PFSK-1 (cell line): ENCODE results near the gene RELL1.

Source experiments
- FOXP2 ChIP-seq: optimal IDR thresholded peaks from 2 replicates; pipeline ENCODE3; 2011; ENCODE audit warnings: borderline replicate concordance, control low read depth, inconsistent platforms; ENCODE audit not compliant: insufficient read depth; ENCODE audit errors: extremely low read length, extremely low read depth
- POLR2AphosphoS5 ChIP-seq: IDR thresholded peaks from 2 replicates; pipeline ENCODE4 v1.6.1; 2012; ENCODE audit warnings: low read depth, mild to moderate bottlenecking, control low read depth, low read length, moderate library complexity
- REST ChIP-seq, 2 experiments: IDR thresholded peaks; 2 replicates each; pipeline versions ENCODE4 v1.6.1 to v1.8.0; 2011 to 2012; ENCODE audit warnings: low read depth in 2 of 2, low read length in 2 of 2, control low read depth in 1 of 2, inconsistent platforms in 1 of 2, mild to moderate bottlenecking in 1 of 2, moderate library complexity in 1 of 2; ENCODE audit not compliant: insufficient read depth in 1 of 2
- SIN3A ChIP-seq: IDR thresholded peaks from 2 replicates; pipeline ENCODE4 v1.6.1; 2012; ENCODE audit warnings: mild to moderate bottlenecking, low read length, moderate library complexity, borderline replicate concordance; ENCODE audit not compliant: insufficient read depth
- TAF1 ChIP-seq: IDR thresholded peaks from 2 replicates; pipeline ENCODE4 v1.6.1; 2012; ENCODE audit warnings: low read length, control low read depth, borderline replicate concordance; ENCODE audit not compliant: insufficient read depth

The RELL1 gene

GRCh38 chr4:37629713-37630112 is 56.5 kb downstream of the RELL1 start:
- TF ChIP-seq POLR2AphosphoS5 (no peak), SIN3A (no peak), TAF1 (no peak)

GRCh38 chr4:37628977-37629609 is 57.1 kb downstream of the RELL1 start:
- TF ChIP-seq SIN3A (no peak), REST (IDR thresholded peaks at IDR 0.05; ENCODE audit: insufficient read depth in 1 of 2, low read depth in 2 of 2, low read length in 2 of 2) (no peak), POLR2AphosphoS5 (no peak), TAF1 (no peak), FOXP2 (no peak)

GRCh38 chr4:37627263-37627662 is 58.9 kb downstream of the RELL1 start:
- no peak for TF ChIP-seq POLR2AphosphoS5
- no peak for TF ChIP-seq SIN3A
- TF ChIP-seq FOXP2, result no peak
- no peak for TF ChIP-seq TAF1
- no peak for TF ChIP-seq REST (IDR thresholded peaks at IDR 0.05; ENCODE audit: insufficient read depth in 1 of 2, low read depth in 2 of 2, low read length in 2 of 2)

- TF ChIP-seq SIN3A (no peak), POLR2AphosphoS5 (no peak), TAF1 (no peak), FOXP2 (no peak), REST (IDR thresholded peaks at IDR 0.05; ENCODE audit: insufficient read depth in 1 of 2, low read depth in 2 of 2, low read length in 2 of 2) (no peak)
Measured at GRCh38 chr4:37625499-37625898, 60.7 kb downstream of the RELL1 start.

GRCh38 chr4:37623940-37624339 is 62.2 kb downstream of the RELL1 start:
- TF ChIP-seq FOXP2 (no peak), TAF1 (no peak), SIN3A (no peak), POLR2AphosphoS5 (no peak), REST (IDR thresholded peaks at IDR 0.05; ENCODE audit: insufficient read depth in 1 of 2, low read depth in 2 of 2, low read length in 2 of 2) (no peak)
